IPS-18c (cell line): ENCODE results near the gene SLC39A1.
A peak's percentile ranks its signal among the peaks of the same experiment; 100 is the strongest.

Experiments
- H3K4me3 ChIP-seq: 2 replicates; pipeline ENCODE4 v1.7.0; 2013; ENCODE audit warnings: low read depth, mild to moderate bottlenecking, low read length, moderate library complexity; ENCODE audit not compliant: insufficient read depth
- H3K9me3 ChIP-seq: one replicate; pipeline ENCODE4 v1.6.1; 2013; ENCODE audit warnings: mild to moderate bottlenecking, low read length, moderate library complexity; ENCODE audit not compliant: control insufficient read depth, insufficient read depth

Gene SLC39A1

DNA sequence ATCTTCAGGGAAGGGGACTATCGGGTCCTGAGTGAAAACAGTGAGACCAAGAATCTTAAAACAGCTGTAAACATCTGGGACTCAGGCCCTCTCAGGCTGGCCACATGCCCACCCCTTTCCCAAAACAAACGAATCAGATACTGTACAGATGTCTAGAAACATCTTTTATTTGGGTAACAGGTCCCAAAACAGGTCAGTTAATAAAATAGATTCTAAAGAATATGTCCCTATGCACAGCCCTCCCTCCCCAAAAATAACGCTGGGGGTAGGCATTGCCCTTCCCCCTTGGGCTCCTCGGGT is 4.4 kb downstream of the SLC39A1 start:
- peaks cover under 1% of the 10 kb centered on the region for H3K9me3 ChIP-seq
- no peak overlapping the region for H3K4me3 ChIP-seq

DNA sequence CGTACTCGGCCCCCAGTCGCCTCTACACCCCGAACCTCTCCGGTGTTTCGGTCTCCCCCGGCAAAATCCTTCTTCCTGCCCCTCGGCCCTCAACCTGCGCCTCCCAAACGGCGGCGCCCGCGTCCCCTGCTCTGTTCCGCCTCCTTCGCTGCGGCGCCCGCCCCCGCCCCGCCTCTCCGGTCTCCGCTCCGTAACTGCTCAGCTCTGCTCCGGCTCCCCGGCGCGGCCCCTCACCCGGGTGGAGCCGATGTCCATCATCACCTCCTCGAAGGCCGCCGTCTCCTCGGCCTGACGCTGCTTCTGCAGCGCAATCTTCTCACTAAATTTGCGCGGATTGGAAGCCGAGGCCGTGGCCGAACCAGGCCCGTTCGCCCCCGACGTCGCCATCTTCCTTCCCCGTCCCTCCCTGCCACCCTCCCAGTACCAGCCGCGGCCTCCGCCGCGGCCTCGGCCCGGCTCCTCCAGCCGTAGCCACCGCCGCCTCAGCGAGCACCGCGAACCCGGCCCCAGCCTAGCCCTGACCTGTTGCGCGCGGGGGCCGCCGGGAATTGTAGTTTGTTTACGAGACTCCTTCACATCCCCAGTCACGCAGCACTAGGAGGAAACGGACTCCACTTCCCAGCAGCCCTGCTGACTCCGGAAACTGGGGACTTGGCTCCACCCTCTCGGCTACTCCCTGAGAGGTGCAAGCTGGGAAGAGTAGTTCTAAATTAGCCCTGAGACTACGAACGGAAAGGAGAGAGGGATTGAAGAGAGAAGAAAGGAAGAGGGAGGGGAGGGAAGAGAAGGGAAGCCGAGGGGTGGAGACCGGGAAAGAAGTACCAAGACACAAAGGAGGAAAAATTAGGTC is 5.0 kb downstream of the SLC39A1 start, which contains the start of gene CRTC2:
Gene CRTC2 (minus strand): TSS at position 502 of the 850 bp plus-strand sequence. CDS start 115 bp downstream, at position 387.
- Histone ChIP-seq H3K9me3 (no peaks in the 10 kb centered on the region), H3K4me3 (peak within 1 kb of the TSS; percentile 96)

- H3K4me3 ChIP-seq: peak overlapping the region; percentile 96
- H3K9me3 ChIP-seq: no peaks in the 10 kb centered on the region
Measured at GRCh38 chr1:153957744-153958110, 5.6 kb downstream of the SLC39A1 start.

GRCh38 chr1:153956997-153957715 is 6.2 kb downstream of the SLC39A1 start:
- H3K4me3 ChIP-seq: peak overlapping the region; percentile 96
- H3K9me3 ChIP-seq: no peaks in the 10 kb centered on the region

DNA sequence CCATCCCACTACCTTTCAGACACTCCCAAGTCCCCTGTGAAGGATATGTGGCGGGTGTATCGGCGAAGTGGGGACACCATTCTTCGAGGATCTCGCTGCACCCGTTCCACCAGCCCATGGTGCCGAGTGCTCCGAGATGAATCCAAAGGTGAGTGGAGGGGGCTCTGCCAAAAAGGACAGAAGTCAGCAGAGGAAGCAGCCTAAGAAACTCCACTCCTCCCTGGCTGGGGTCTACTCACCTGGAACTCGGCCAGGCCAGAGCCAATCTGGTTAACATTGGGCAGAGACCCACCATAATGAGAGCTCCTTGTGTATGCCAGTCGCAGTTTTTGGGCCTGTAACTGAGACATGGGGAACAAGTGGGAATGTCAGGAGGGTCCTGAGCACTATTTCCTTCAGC is 8.5 kb downstream of the SLC39A1 start:
- H3K9me3 ChIP-seq: no peaks in the 10 kb centered on the region
- no peak overlapping the region for H3K4me3 ChIP-seq

DNA sequence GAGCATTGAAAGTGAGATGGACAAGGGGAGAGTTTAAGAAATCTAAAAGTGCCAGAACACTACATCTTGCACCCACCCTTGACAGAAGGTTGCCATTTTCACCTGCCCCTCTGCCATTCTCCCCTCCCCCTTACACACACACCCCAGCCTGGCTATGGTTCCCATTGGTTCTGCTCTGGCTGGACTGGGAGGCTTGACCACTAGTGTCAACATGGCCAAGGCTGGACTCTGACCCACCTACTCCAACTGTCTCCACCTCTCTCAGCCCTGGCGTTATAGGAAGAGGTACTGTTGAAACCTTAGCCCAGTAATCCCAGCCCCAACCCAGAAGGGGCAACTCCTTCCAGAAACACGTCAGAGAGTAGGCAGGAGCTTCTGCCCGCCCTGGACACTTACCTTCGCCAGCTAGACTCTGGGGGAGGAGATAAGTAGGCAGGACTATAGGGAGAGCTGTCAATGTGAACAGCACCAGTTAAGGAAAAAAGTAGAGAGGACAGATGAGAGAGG is 9.4 kb downstream of the SLC39A1 start:
- no peak overlapping the region for H3K4me3 ChIP-seq
- H3K9me3 ChIP-seq: no peaks in the 10 kb centered on the region

GRCh38 chr1:153951801-153952200 is 11.5 kb downstream of the SLC39A1 start:
- no peak overlapping the region for H3K4me3 ChIP-seq
- H3K9me3 ChIP-seq: no peaks in the 10 kb centered on the region

- no peaks in the 10 kb centered on the region for H3K9me3 ChIP-seq
Measured at GRCh38 chr1:153951183-153951582, 12.2 kb downstream of the SLC39A1 start.

GRCh38 chr1:153946622-153947241 is 16.6 kb downstream of the SLC39A1 start, which contains the start of gene DENND4B:
Gene DENND4B (minus strand): TSS chr1:153946718. CDS start chr1:153944374, 2,344 bp downstream.
- peak within 1 kb of the TSS; percentile 89 for H3K4me3 ChIP-seq
- H3K9me3 ChIP-seq: no peaks in the 10 kb centered on the region

More at GRCh38 chr1:153951183-153951582, 12.2 kb downstream of the SLC39A1 start:
- no peak overlapping the region for H3K4me3 ChIP-seq

- Histone ChIP-seq H3K9me3 (no peaks in the 10 kb centered on the region), H3K4me3 (peak overlapping the region; percentile 89)
Measured at GRCh38 chr1:153945795-153946621, 17.3 kb downstream of the SLC39A1 start.

DNA sequence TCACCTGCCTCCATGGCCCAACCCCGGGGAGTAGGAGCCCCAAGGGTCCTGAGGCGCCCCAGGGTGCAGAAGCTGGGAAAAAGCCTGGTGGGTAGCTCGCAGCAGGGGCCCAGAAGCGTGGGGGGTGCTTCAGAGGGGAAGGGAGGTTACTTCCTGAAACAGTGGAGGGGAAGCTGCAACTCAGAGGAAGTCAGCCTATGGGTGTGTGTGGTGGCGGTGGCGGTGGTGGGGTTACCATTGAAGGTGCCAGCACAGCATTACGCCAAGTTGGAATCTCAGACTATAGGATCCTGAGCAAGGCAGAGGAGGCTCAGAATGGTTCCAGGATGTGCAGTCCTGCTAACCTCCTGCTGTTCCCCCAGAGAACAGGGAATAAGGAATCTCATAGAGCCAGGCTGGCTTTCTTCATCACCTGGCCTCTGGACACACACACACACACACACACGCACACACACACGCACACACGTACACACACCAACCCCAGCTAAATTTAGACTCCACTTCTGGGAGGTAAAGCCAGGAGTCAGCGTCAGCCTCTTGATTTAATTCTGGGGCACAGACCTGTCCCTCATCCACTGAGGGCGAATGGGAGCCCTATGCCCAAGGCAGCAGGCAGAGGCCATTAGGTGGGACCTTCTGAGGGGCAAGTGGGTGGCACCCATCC is 18.1 kb downstream of the SLC39A1 start:
- Histone ChIP-seq H3K4me3 (peak overlapping the region; percentile 89), H3K9me3 (no peaks in the 10 kb centered on the region)

DNA sequence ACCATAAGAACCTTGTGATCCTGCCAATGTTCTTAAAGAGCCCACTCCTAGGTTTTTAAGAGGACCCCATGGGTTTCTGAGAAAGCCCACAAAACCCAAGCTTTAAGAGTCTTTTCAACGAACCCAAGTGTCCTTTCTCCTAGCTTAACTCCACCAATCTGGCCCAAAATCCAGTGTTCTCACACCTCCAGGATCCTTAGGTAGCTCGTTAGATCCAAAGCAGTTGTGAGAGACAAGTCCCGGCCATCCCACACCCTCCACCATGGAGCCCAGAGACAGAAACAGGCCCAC is 18.6 kb downstream of the SLC39A1 start:
- Histone ChIP-seq H3K9me3 (no peaks in the 10 kb centered on the region), H3K4me3 (no peak overlapping the region; the same call in 1 of the 2 replicates)

DNA sequence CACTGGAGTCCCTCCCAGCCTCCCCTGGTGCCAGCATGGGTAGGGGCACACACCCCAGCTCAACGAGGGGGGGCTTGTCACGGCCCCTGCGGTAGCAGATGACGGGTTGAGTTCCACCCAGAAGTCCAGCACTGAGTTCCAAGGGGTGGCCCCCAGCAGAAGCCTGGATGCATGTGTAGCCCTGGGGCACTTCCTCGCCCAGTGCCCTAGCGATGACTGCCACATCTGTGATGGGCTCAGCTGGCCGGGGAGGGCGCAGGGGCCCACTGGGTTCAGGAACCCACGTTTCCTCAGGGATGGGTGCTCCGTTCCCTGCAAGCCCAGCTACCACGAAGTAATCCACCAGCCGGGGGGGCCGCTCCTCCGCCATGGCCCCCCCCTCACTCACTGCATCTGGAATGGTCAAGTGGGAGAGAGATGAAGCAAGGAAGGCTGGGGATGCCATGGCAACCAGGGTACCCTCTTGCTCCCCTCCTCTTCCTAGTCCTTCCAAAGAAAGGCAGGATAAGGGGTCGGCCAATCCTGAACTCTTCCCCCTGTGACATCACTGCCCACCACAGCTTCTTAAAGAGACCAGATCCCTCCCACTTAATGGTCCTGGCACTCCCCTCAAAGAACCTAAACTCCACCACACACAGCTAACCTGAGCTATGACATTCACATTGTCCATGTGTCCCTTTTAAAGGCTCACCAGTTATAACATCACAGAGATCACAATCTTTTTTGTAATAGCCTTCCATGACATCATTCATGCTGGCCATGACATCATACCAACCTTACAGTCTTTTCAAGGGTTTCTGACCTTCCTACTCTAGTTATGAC is 19.1 kb downstream of the SLC39A1 start:
- Histone ChIP-seq H3K9me3 (no peaks in the 10 kb centered on the region), H3K4me3 (no peak overlapping the region)

DNA sequence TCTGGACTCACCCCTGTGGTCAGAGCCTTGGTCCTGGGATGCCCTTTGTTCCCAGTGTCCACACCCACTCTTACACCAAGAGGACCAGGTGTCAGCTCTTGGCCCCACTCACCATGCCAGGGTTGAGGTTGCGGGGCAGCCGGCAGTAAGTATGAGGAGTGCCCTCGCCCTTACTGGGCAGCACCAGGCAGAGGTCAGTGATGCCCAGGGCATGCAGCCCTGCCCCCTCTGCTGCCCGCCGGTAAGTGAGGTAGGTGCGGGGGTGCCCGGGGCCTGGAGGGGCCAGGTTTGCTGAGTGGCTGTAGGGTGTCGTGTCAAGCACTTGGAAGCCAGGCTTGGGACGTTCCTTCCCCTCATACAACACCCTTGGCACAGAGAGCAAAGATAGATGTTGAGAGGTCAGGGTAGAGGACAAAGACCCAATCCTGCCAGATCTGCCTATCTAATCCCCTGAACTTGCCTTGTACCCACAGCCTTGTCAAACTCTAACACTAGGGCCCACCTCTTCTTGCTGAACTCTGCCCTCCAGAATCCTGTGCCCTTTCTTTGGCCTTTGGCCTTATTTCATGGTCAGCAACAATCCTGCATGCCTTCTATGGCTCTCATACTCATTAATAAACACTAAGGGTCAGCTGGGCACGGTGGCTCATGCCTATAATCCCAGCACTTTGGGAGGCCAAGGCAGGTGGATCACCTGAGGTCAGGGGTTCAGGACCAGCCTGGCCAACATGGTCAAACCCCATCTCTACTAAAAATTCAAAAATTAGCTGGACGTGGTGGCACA is 20.4 kb downstream of the SLC39A1 start:
- no peak overlapping the region for H3K4me3 ChIP-seq

More for the DNA sequence above, 20.4 kb downstream of the SLC39A1 start:
- no peaks in the 10 kb centered on the region for H3K9me3 ChIP-seq
